ENCODE measurements around the gene TUBGCP6.
"Not testable (repeated sequence)": the region's sequence is repeated elsewhere in the genome, so short reads cannot be mapped to it uniquely, and the experiment has no call there.

Gene TUBGCP6

GRCh38 chr22:50207383-50208140 is 37.3 kb downstream of the TUBGCP6 start:
- DNase-seq = no peak

DNA sequence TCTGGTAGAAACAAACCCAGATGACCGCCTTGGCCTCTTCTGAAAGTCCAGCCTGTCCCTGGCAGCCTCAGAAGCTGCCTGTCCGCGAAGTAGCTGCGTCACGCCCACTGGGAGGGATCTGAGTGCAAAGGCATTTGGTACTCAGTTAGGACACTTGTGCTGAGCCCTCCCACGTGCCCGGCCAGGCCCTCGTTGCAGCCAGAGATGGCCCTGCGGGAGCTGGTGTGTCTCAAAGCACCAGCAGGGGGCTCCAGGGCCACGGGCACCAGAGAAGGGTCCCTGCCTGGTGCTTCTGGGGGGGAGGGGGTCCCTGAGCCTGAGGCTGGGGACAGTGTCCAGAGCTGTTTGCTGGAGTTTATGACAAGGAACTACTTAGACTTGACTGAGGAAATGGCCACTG is 38.2 kb downstream of the TUBGCP6 start:
- no peak for DNase-seq

- no peak for DNase-seq
Measured at GRCh38 chr22:50205781-50206569, 38.8 kb downstream of the TUBGCP6 start.

DNA sequence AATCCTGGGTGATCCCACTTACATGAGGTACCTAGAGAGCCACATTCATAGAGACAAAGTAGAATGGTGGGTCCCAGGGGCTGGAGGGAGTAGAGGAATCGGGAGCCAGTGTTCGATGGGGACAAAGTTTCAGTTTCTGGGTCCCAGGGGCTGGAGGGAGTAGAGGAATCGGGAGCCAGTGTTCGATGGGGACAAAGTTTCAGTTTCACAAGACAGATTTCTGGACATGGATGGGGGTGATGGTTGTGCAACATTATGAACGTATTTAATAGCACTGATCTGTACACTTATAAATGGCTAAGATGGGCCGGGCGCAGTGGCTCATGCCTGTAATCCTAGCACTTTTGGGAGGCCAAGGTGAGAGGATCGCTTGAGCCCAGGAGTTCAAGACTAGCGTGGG is 39.8 kb downstream of the TUBGCP6 start:
- not testable (repeated sequence) for DNase-seq

DNA sequence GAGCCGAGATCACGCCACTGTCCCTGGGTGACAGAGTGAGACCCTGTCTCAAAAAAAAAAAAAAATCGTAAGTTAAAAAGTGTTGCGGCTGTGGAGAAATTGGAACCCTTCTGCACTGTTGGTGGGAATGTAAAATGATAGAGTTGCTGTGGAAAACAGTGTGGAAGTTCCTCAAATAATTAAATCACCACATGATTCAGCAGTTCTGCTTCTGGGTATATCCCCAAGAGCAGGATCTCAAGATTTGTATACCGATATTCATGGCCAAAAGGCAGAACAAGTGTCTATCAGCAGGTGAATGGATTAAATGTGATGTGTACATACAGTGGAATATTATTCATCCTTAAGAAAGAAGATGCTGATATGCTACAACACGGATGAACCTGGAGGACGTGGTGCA is 40.3 kb downstream of the TUBGCP6 start:
- no peak for DNase-seq

DNA sequence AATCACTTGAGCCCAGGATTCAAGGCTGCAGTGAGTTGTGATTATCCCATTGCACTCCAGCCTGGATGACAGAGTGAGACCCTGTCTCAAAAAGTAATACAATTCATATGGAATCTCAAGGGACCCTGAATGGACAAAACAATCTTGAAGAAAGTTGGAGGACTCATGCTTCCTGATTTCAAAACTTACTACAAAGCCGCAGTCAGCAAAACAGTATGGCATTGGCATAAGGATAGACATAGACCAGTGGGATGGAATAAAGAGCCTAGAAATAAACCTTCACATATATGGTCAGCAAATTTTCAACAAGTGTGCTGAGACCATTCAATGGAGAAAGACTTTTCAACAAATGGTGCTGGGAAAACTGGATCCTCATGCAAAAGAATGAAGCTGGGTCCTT is 41.5 kb downstream of the TUBGCP6 start:
- no peak for DNase-seq

- no peak for DNase-seq
Measured at GRCh38 chr22:50202130-50202666, 42.6 kb downstream of the TUBGCP6 start.

GRCh38 chr22:50201191-50202129 is 43.4 kb downstream of the TUBGCP6 start:
- no peak for DNase-seq

DNA sequence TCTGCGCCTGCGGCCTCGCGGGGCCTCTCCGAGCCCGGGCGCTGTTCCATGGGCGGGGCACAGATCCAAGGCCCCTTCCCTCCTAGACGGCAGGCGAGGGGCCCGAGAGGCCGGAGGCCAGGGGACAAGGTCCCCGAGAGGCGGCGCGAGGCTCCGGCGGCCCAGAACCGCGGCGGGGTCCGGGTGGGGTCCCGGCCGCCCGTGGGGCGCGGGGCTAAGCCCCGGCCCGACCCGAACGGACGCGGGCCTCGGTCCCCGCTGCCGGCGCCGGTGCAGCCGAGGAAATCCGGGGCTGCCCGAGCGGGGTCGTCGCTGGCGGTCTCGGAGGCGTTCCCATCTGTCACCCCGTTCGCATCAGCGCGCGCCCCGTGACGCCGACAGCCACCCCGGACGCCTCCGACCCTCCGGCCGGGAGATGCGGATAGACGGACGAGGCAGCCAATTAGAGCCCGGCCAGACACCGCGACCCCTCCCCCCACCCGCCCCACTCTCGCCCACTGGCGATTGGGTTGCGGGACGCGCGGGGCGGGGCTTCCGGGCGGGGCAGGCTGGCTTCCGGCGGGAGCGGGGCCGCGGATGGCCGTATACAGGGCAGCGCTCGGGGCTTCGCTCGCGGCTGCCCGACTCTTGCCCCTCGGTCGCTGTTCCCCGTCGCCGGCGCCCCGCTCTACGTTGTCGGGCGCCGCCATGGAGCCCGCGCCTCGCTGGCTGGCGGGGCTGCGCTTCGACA is 44.2 kb downstream of the TUBGCP6 start, which contains the start of gene SELENOO:
SELENOO (plus strand) TSS at position 551 of the 730 bp plus-strand sequence; CDS start at position 577, 26 bp downstream.
- DNase-seq = peak; percentile 84

DNA sequence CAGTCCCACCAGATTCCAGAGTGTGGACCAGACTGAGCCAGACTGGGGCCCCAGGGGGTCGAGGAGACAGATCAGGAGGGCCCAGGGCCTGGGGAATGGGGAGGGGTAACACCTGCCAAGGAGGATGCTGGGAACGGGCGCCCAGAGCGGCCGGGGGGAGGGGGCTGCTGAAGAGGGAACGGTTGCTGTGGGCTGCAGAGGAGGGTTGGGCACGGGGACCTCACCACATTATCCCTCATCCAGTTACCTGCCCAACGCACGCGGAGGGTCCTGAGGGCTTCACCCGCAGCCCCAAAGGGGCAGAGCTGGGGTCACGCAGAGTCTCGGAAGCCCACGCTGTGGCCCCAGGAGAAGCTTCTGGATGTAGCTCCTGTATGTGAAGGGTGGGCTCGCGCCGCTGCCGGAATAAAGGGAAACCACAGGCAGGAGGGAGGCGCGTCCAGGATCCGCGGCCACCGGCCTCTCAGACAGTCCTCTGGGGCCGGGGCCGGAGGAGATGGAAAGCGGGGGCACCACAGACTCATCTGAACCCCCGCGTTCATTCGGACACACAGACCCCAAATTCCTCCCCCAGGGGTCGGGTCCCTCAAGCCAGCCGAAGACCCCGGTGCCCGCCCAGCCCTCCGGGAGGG is 44.9 kb downstream of the TUBGCP6 start:
- DNase-seq = no peak

DNA sequence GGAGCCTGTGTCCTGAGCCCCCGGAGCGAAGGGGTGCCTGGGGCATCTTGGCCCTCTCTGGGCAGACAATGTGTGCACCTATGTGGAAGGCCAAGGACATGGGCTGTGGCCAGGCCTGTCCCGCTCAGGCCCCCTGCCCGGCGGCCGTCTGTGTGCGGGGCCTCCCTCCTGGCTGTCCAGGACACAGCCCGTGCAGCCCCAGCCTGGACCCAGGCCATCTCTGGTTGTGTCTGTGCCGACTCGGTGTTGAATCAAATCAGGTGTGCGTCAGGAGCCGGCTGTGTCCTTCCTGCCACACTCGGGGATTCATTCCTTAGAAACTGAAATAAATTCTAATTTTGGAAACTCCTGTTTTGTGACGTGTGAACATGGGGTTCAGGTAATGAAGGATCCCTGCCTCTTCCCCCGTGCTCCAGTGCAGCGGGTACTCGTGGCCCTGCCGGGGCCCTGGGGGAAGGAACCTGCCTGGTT is 45.5 kb downstream of the TUBGCP6 start:
- no peak for DNase-seq

GRCh38 chr22:50198624-50199017 is 46.2 kb downstream of the TUBGCP6 start:
- DNase-seq = no peak

- no peak for DNase-seq
Measured at GRCh38 chr22:50197856-50198623, 46.8 kb downstream of the TUBGCP6 start.

DNA sequence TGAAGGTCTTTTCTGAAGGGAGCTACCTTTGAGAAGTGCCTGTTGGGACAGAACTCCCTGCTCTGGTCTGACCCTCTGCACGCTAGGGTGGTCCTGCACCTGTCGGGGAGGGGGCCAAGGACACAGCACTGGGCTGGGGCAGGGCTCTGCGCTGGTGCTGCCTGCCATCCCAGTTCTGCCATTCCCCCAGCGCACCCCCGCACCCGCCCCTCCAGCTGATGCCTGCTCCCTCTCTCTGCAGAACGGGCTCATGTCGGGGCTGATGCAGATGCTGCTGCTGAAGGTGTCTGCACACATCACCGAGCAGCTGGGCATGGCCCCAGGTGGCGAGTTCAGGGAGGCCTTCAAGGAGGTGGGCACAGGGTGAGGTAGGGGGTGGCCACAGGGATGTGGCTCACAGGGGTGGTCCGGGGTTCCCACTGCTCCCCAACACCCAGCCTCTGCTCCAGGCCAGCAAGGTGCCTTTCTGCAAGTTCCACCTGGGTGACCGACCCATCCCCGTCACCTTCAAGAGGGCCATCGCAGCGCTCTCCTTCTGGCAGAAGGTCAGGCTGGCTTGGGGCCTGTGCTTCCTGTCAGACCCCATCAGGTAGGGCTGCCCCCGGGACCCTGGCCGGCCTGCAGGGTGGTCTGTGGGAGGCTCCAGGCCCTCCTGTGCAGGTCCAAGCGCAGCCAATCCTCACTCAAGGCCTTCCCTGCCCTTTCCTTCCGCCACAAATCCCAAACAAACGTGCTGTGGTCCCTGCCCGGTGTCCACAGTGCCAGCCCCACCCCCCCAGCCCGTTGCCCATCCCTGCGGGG is 47.6 kb downstream of the TUBGCP6 start:
- no peak for DNase-seq

- DNase-seq = no peak
Measured at GRCh38 chr22:50196256-50196655, 48.6 kb downstream of the TUBGCP6 start.

GRCh38 chr22:50194037-50194805 is 50.6 kb downstream of the TUBGCP6 start:
- DNase-seq = no peak

DNA sequence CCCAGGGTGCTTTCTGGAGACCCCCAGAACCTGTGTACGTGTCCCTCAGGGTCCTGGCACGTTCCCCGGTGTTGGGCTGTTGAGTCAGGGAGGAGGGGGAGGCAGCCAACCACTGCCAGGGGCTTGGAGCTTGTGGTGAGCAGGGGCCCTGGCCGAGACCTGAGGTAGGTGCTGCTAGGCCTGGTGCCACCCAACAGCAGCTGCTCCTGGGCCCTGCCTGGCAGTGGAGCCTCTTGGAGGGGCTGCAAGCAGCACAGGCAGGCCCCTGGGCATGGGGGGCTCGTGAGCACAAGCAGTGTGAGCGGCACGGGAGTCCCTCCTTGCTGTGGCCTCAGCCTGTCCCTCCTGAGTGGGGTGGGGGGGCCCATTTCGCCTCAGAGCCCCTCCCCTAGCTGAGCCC is 51.2 kb downstream of the TUBGCP6 start:
- DNase-seq = no peak

GRCh38 chr22:50192436-50193204 is 52.2 kb downstream of the TUBGCP6 start:
- peak; percentile 46 for DNase-seq

Data from effector CD4-positive, alpha-beta T cell (primary cell).